ENCODE measurements around the gene PCDHGA2.

Gene PCDHGA2

GRCh38 chr5:141338538-141339306 is at the start of gene PCDHGA2:
PCDHGA2 (plus strand) TSS chr5:141338760.
- H3K79me2 ChIP-seq (ENCODE audit: low read length) = no peaks in the 10 kb centered on the region
- no peaks in the 10 kb centered on the region for H3K36me3 ChIP-seq (replicated peaks; ENCODE audit: low read depth, low read length)
- no peak within 1 kb of the TSS for H3K4me3 ChIP-seq (ENCODE audit: low read length)
- TF ChIP-seq CTCF (IDR thresholded peaks at IDR 0.05; ENCODE audit: low read depth, low read length) = no peak
- no peak for TF ChIP-seq EZH2phosphoT487 (IDR thresholded peaks at IDR 0.05; ENCODE audit: low read depth)
- no peaks in the 10 kb centered on the region for H4K20me1 ChIP-seq (ENCODE audit: insufficient read depth, low read length)
- H2AFZ ChIP-seq (ENCODE audit: low read depth, low read length) = no peak within 1 kb of the TSS
- no peaks in the 10 kb centered on the region for H3K27me3 ChIP-seq (ENCODE audit: low read depth, low read length)
- no peak within 1 kb of the TSS for H3K27ac ChIP-seq (ENCODE audit: low read length)
- H3K4me1 ChIP-seq (ENCODE audit: low read length) = no peaks in the 10 kb centered on the region
- no peak within 1 kb of the TSS for H3K9ac ChIP-seq (ENCODE audit: low read length)
- no peak within 1 kb of the TSS for H3K4me2 ChIP-seq (ENCODE audit: low read length)
- H3K9me3 ChIP-seq (ENCODE audit: insufficient read depth, low read length) = no peaks in the 10 kb centered on the region

DNA sequence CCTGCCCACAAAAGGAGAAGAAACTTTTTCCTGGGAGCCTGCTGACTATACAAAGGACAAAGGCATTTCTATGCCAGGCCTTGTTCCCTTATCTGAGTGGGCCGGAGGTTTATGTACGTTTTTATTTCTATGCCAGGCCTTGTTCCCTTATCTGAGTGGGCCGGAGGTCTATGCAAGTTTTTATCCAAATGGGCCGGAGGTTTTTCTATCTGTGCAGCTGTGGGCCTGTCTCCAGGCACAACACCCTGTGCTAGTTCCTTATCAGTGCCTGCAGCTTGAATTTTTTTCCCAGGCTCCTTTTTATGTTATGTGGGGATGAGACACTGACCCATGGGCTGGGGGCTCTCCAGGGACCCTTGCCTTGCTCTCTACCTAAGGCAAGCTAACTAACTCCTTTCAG is 40.2 kb upstream of the PCDHGA2 start:
- Histone ChIP-seq H3K4me2 (ENCODE audit: low read length) (no peak overlapping the region), H4K20me1 (ENCODE audit: insufficient read depth, low read length) (no peaks in the 10 kb centered on the region), H3K79me2 (ENCODE audit: low read length) (no peaks in the 10 kb centered on the region), H3K9me3 (ENCODE audit: insufficient read depth, low read length) (no peaks in the 10 kb centered on the region), H2AFZ (ENCODE audit: low read depth, low read length) (no peak overlapping the region), H3K36me3 (replicated peaks; ENCODE audit: low read depth, low read length) (no peaks in the 10 kb centered on the region), H3K27ac (ENCODE audit: low read length) (no peak overlapping the region), H3K4me1 (ENCODE audit: low read length) (no peaks in the 10 kb centered on the region), H3K9ac (ENCODE audit: low read length) (no peak overlapping the region), H3K4me3 (ENCODE audit: low read length) (no peak overlapping the region), H3K27me3 (ENCODE audit: low read depth, low read length) (no peaks in the 10 kb centered on the region)
- TF ChIP-seq CTCF (IDR thresholded peaks at IDR 0.05; ENCODE audit: low read depth, low read length) = no peak
- TF ChIP-seq EZH2phosphoT487 (IDR thresholded peaks at IDR 0.05; ENCODE audit: low read depth) = no peak

DNA sequence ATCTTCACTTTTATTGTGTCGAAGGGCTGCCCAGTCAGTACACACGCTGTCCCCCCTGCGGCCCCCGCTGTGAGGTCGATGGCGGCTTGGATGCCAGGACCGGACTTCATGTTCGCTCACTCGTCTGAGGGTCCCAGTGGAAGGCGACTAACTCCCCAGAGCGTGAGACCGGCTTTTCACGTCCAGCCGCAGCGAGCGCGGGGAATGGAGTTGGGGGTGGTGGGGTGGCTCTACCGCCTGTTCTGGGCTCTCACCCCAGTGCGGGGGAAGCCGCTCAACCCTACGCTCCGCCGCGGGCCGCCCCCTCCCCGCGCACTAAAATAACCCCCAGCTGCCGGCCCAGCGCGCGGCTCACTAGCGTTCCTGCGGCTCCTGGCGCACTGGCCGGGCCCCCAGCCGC is 34.8 kb upstream of the PCDHGA2 start, which contains the start of gene SLC25A2:
TSS of gene SLC25A2 (minus strand) at position 294 of the 400 bp plus-strand sequence. CDS start at position 110, 184 bp downstream.
- Histone ChIP-seq H2AFZ (ENCODE audit: low read depth, low read length) (no peak within 1 kb of the TSS), H3K27me3 (ENCODE audit: low read depth, low read length) (no peaks in the 10 kb centered on the region), H3K27ac (ENCODE audit: low read length) (no peak within 1 kb of the TSS), H3K4me2 (ENCODE audit: low read length) (no peak within 1 kb of the TSS), H3K4me3 (ENCODE audit: low read length) (no peak within 1 kb of the TSS), H4K20me1 (ENCODE audit: insufficient read depth, low read length) (no peaks in the 10 kb centered on the region), H3K79me2 (ENCODE audit: low read length) (no peaks in the 10 kb centered on the region), H3K9me3 (ENCODE audit: insufficient read depth, low read length) (no peaks in the 10 kb centered on the region), H3K9ac (ENCODE audit: low read length) (no peak within 1 kb of the TSS), H3K36me3 (replicated peaks; ENCODE audit: low read depth, low read length) (no peaks in the 10 kb centered on the region), H3K4me1 (ENCODE audit: low read length) (no peaks in the 10 kb centered on the region)
- TF ChIP-seq CTCF (IDR thresholded peaks at IDR 0.05; ENCODE audit: low read depth, low read length) = no peak
- no peak for TF ChIP-seq EZH2phosphoT487 (IDR thresholded peaks at IDR 0.05; ENCODE audit: low read depth)

- H3K79me2 ChIP-seq (ENCODE audit: low read length) = no peaks in the 10 kb centered on the region
- TF ChIP-seq EZH2phosphoT487 (IDR thresholded peaks at IDR 0.05; ENCODE audit: low read depth) = no peak
- no peak for TF ChIP-seq CTCF (IDR thresholded peaks at IDR 0.05; ENCODE audit: low read depth, low read length)
- no peak overlapping the region for H3K4me3 ChIP-seq (ENCODE audit: low read length)
- no peak overlapping the region for H3K9ac ChIP-seq (ENCODE audit: low read length)
- H3K36me3 ChIP-seq (replicated peaks; ENCODE audit: low read depth, low read length) = no peaks in the 10 kb centered on the region
- H3K9me3 ChIP-seq (ENCODE audit: insufficient read depth, low read length) = no peaks in the 10 kb centered on the region
- H4K20me1 ChIP-seq (ENCODE audit: insufficient read depth, low read length) = no peaks in the 10 kb centered on the region
- no peaks in the 10 kb centered on the region for H3K27me3 ChIP-seq (ENCODE audit: low read depth, low read length)
- no peak overlapping the region for H3K27ac ChIP-seq (ENCODE audit: low read length)
- no peaks in the 10 kb centered on the region for H3K4me1 ChIP-seq (ENCODE audit: low read length)
- no peak overlapping the region for H2AFZ ChIP-seq (ENCODE audit: low read depth, low read length)
- H3K4me2 ChIP-seq (ENCODE audit: low read length) = no peak overlapping the region
Observed at GRCh38 chr5:141306630-141307029, 31.9 kb upstream of the PCDHGA2 start.
